HepG2 (cell line): ENCODE data around the gene TNFAIP3. TPM values are rescaled to one million over a fixed set of nuclear protein-coding genes. Genes with fewer than 3 reads are reported as not detected.
A peak's percentile ranks its signal among the peaks of the same experiment; 100 is the strongest.

Source experiments
- ATAC-seq: fragments of 200-7000 bp; cut with Tn5 transposase; 3 replicates; pipeline ENCODE4 v1.9.1; 2020; ENCODE audit warnings: mild to moderate bottlenecking, moderate library complexity
- BruUV-seq: library from RNA; stranded (reverse); fragments of 400-500 nt; replicated peaks from 2 replicates; lab custom pipeline; 2021; lab: Mats Ljungman, UMichigan
- CTCF ChIA-PET: fragments of 300-600 bp; formaldehyde crosslinking; extraction: SDS; loops from one replicate; lab custom pipeline; 2021; ENCODE audit warnings: low total read pairs, inconsistent platforms, low intra/inter-chr PET ratio; lab: Yijun Ruan, JAX
- POLR2A ChIA-PET: fragments of 350-600 bp; sonication (Branson Sonifier 250); formaldehyde crosslinking; loops from one replicate; lab custom pipeline; 2020; ENCODE audit warnings: antibody characterized with exemption, inconsistent platforms; lab: Yijun Ruan, JAX
- DNase-seq: peaks from one replicate; pipeline ENCODE4 v3.0.0-alpha.2; 2015; ENCODE audit warnings: low spot score
- FAIRE-seq: peaks from 3 replicates; lab custom pipeline; 2011; peaks lifted over from hg19 to GRCh38; lab: Jason Lieb, UNC
- H2AFZ ChIP-seq: one replicate; pipeline ENCODE4 v1.6.1; 2011; ENCODE audit warnings: low read length, inconsistent platforms
- H3K27ac ChIP-seq: fragments of 300-600 bp; 3 replicates; pipeline ENCODE4 v1.8.0; 2011; ENCODE audit warnings: mixed run types, mild to moderate bottlenecking, mixed read lengths, low read length, inconsistent platforms; ENCODE audit not compliant: insufficient read depth; ENCODE audit errors: extremely low read length
- H3K27me3 ChIP-seq, 2 experiments: fragments of 200-600 bp in 1 of 2; 2 replicates in 1 of 2; 3 replicates in 1 of 2; pipeline versions ENCODE4 v1.6.0 to v1.8.0; 2011; ENCODE audit warnings: low read length in 2 of 2, mild to moderate bottlenecking in 2 of 2, moderate library complexity in 2 of 2, inconsistent platforms in 1 of 2; ENCODE audit not compliant: insufficient read depth in 2 of 2, control insufficient read depth in 1 of 2
- H3K36me3 ChIP-seq, 2 experiments: fragments of 200-600 bp in 1 of 2; replicated peaks in 1 of 2; 2 replicates in 1 of 2; 3 replicates in 1 of 2; pipeline versions ENCODE4 v1.5.1 to v1.8.0; 2011; ENCODE audit warnings: low read length in 2 of 2, inconsistent platforms in 1 of 2; ENCODE audit not compliant: insufficient read depth in 2 of 2, control insufficient read depth in 1 of 2
- H3K4me1 ChIP-seq: 2 replicates; pipeline ENCODE4 v1.5.1; 2012; ENCODE audit warnings: low read length, inconsistent platforms; ENCODE audit not compliant: insufficient read depth
- H3K4me2 ChIP-seq: 2 replicates; pipeline ENCODE4 v1.6.0; 2011; ENCODE audit warnings: low read depth, low read length, inconsistent platforms
- H3K4me3 ChIP-seq, 3 experiments: fragments of 200-600 bp in 1 of 3; sonication (generic), shearing (Covaris generic) in 1 of 3; replicated peaks in 1 of 3; 2 replicates each; pipeline ENCODE4 v1.5.1; 2011 to 2016; ENCODE audit warnings: low read length in 3 of 3, inconsistent platforms in 2 of 3, low read depth in 2 of 3, mild to moderate bottlenecking in 2 of 3, control low read depth in 1 of 3, mixed read lengths in 1 of 3; ENCODE audit not compliant: insufficient read depth in 1 of 3
- H3K79me2 ChIP-seq: one replicate; pipeline ENCODE4 v1.6.1; 2011; ENCODE audit warnings: low read length, inconsistent platforms; ENCODE audit not compliant: insufficient read depth
- H3K9ac ChIP-seq: 2 replicates; pipeline ENCODE4 v1.6.0; 2011; ENCODE audit warnings: mild to moderate bottlenecking, low read depth, low read length, inconsistent platforms; ENCODE audit not compliant: insufficient read depth
- H3K9me3 ChIP-seq: 2 replicates; pipeline ENCODE4 v1.5.1; 2012; ENCODE audit warnings: mild to moderate bottlenecking, low read length
- H4K20me1 ChIP-seq: 2 replicates; pipeline ENCODE4 v1.6.0; 2011; ENCODE audit warnings: inconsistent platforms, mild to moderate bottlenecking, low read length, moderate library complexity; ENCODE audit not compliant: insufficient read depth
- ARID4A ChIP-seq: sonication (generic); formaldehyde crosslinking; IDR thresholded peaks from 2 replicates; pipeline ENCODE4 v1.5.0; 2020; ENCODE audit warnings: mild to moderate bottlenecking, missing genetic modification reagents, borderline replicate concordance
- EZH2 ChIP-seq: conservative IDR thresholded peaks from 2 replicates; pipeline ENCODE4 v1.6.1; 2012; ENCODE audit warnings: mild to moderate bottlenecking, low read depth, low read length, moderate library complexity
- NFKBIZ ChIP-seq: IDR thresholded peaks from 2 replicates; pipeline ENCODE4 v1.6.1; 2018; ENCODE audit warnings: missing genetic modification reagents, missing compliant biosample characterization
- RFX5 ChIP-seq: IDR thresholded peaks from 2 replicates; pipeline ENCODE4 v1.6.1; 2011; ENCODE audit warnings: low read depth, low read length, improper control_type of control experiment
- TEAD3 ChIP-seq: optimal IDR thresholded peaks from 2 replicates; pipeline ENCODE3; 2016; ENCODE audit warnings: borderline replicate concordance
- THYN1 ChIP-seq: sonication (generic); formaldehyde crosslinking; IDR thresholded peaks from 2 replicates; pipeline ENCODE4 v1.8.1; 2023; ENCODE audit warnings: low read depth, mild to moderate bottlenecking, moderate library complexity, missing genetic modification reagents, borderline replicate concordance
- ZNF263 ChIP-seq: sonication (generic); formaldehyde crosslinking; IDR thresholded peaks from 2 replicates; pipeline ENCODE4 v1.4.0; 2020; ENCODE audit warnings: missing genetic modification reagents
- ZNF570 ChIP-seq: sonication (generic); formaldehyde crosslinking; IDR thresholded peaks from 2 replicates; pipeline ENCODE4 v1.4.0; 2020; ENCODE audit warnings: mild to moderate bottlenecking, missing genetic modification reagents, borderline replicate concordance
- ZNF605 ChIP-seq: sonication (generic); formaldehyde crosslinking; IDR thresholded peaks from 2 replicates; pipeline ENCODE4 v1.8.0; 2022; ENCODE audit warnings: mild to moderate bottlenecking, missing genetic modification reagents
- ZNF790 ChIP-seq: sonication (generic); formaldehyde crosslinking; IDR thresholded peaks from 2 replicates; pipeline ENCODE4 v1.8.0; 2022; ENCODE audit warnings: missing genetic modification reagents, mild to moderate bottlenecking, borderline replicate concordance
- ZSCAN22 ChIP-seq: sonication (generic); formaldehyde crosslinking; IDR thresholded peaks from 2 replicates; pipeline ENCODE4 v1.4.0; 2020; ENCODE audit warnings: mild to moderate bottlenecking, missing genetic modification reagents
- WGBS: methylation state at CpG from one replicate; pipeline ENCODE4 v1.1.6; 2017; ENCODE audit warnings: low lambda C conversion rate; 5-methylcytosine and 5-hydroxymethylcytosine counted together
- in situ Hi-C: cut with HindIII; loops from 2 replicates; pipeline ENCODE4 v1.10.0; 2017; ENCODE audit warnings: low pct_unique_long_range_greater_than_20kb; ENCODE audit not compliant: extremely low pct_ligation_motif_present
- intact Hi-C: fragments of 100-400 bp; cut with micrococcal nuclease; formaldehyde crosslinking; loops from one replicate; pipeline ENCODE4 v1.10.0; 2022; ENCODE audit not compliant: unreplicated experiment
- polyA plus RNA-seq, 8 experiments: library from polyadenylated mRNA; depleted of rRNA in 3 of 8; stranded (reverse) in 7 of 8; unstranded in 1 of 8; fragments of >200 nt; fragmentation: Illumina TruSeq in 4 of 8; extraction: Trizol in 4 of 8; gene quantifications; 2 replicates each; pipeline versions ENCODE4 v1.2.1 to v1.2.3, GENCODE V29; 2011 to 2016; ENCODE audit warnings: low read depth in 4 of 8, missing spikeins in 1 of 8, mixed read lengths in 1 of 8; ENCODE audit not compliant: insufficient read depth in 1 of 8
- total RNA-seq, 5 experiments: library from RNA; depleted of rRNA; stranded (reverse); fragments of >200 nt; fragmentation: Illumina TruSeq; extraction: Trizol; gene quantifications; 2 replicates each; pipeline ENCODE4 v1.2.3, GENCODE V29; 2016; ENCODE audit warnings: low read depth in 1 of 5

The TNFAIP3 gene
- total and polyA plus RNA-seq, 2 of the 13 experiments (the other 11 are each of a cell fraction or from before 2014, with no cell fraction given) = 28.2 to 47.1 TPM

GRCh38 chr6:137845460-137845859 lies 21.6 kb upstream of the TNFAIP3 start:
- Histone ChIP-seq H3K79me2 (no peaks in the 10 kb centered on the region), H3K4me2 (no peak overlapping the region), H3K9ac (no peak overlapping the region), H3K27me3 (no peaks in the 10 kb centered on the region), H3K4me1 (peaks cover 49% of the 10 kb centered on the region), H3K36me3 (no peaks in the 10 kb centered on the region), H3K4me3 (no peak overlapping the region), H3K27ac (no peak overlapping the region), H2AFZ (no peak overlapping the region), H4K20me1 (no peaks in the 10 kb centered on the region), H3K9me3 (no peaks in the 10 kb centered on the region)
- DNase-seq = peak; percentile 42
- no peak for FAIRE-seq
- CTCF ChIA-PET = no interaction called here
- ATAC-seq = peak; percentile 72
- 77% methylated on average over 6 of the region's 6 CpGs for WGBS
- POLR2A ChIA-PET = no interaction called here
- intact Hi-C loops = no loop called here
- in situ Hi-C loops = no loop called here
- no TSS peak for BruUV-seq
- TF ChIP-seq ZNF263 (CRISPR knock-in tag) = peak; percentile 94
- TF ChIP-seq TEAD3 (CRISPR knock-in tag) = peak; percentile 60
- TF ChIP-seq ZNF570 = no peak
- no peak for TF ChIP-seq ARID4A
- TF ChIP-seq ZSCAN22 (CRISPR knock-in tag) = no peak
- TF ChIP-seq THYN1 (CRISPR knock-in tag) = no peak
- TF ChIP-seq EZH2 = no peak
- TF ChIP-seq ZNF790 (CRISPR knock-in tag) = 0 out of 2 replicates have a peak, but pooled peaks have one; percentile 42
- no peak for TF ChIP-seq RFX5
- TF ChIP-seq NFKBIZ (CRISPR knock-in tag) = no peak
- peak; percentile 64; the same call in 1 of the 2 replicates for TF ChIP-seq ZNF605
